Activated naive CD8-positive, alpha-beta T cell (primary cell): ENCODE results near the gene MRPS6.
A peak's percentile ranks its signal among the peaks of the same experiment; 100 is the strongest.

ENCODE experiments used
- H3K27ac Mint-ChIP-seq: one replicate; pipeline ENCODE4 v1.8.0; 2021; ENCODE audit warnings: mixed read lengths
- H3K27me3 Mint-ChIP-seq: one replicate; pipeline ENCODE4 v1.8.0; 2021; ENCODE audit warnings: mixed read lengths
- H3K36me3 Mint-ChIP-seq: one replicate; pipeline ENCODE4 v1.8.0; 2021; ENCODE audit warnings: mixed read lengths
- H3K4me1 Mint-ChIP-seq: one replicate; pipeline ENCODE4 v1.8.0; 2021; ENCODE audit warnings: low read depth, mixed read lengths
- H3K4me3 Mint-ChIP-seq: one replicate; pipeline ENCODE4 v1.8.0; 2021; ENCODE audit warnings: mild to moderate bottlenecking, mixed read lengths
- H3K9me3 Mint-ChIP-seq: one replicate; pipeline ENCODE4 v1.8.0; 2021; ENCODE audit warnings: low read depth, mixed read lengths

The MRPS6 gene

GRCh38 chr21:34105947-34106541 lies 32.7 kb downstream of the MRPS6 start:
- Mint-ChIP-seq H3K4me1 (peaks cover 78% of the 10 kb centered on the region), H3K9me3 (no peaks in the 10 kb centered on the region), H3K27me3 (no peaks in the 10 kb centered on the region), H3K4me3 (no peak overlapping the region), H3K27ac (peak overlapping the region; percentile 41), H3K36me3 (peaks cover 28% of the 10 kb centered on the region)

GRCh38 chr21:34107606-34108005 lies 34.2 kb downstream of the MRPS6 start:
- Mint-ChIP-seq H3K27me3 (no peaks in the 10 kb centered on the region), H3K4me1 (peaks cover 77% of the 10 kb centered on the region), H3K9me3 (no peaks in the 10 kb centered on the region), H3K4me3 (no peak overlapping the region), H3K36me3 (peaks cover 28% of the 10 kb centered on the region), H3K27ac (no peak overlapping the region)

- Mint-ChIP-seq H3K36me3 (peaks cover 29% of the 10 kb centered on the region), H3K27me3 (no peaks in the 10 kb centered on the region), H3K4me1 (peaks cover 76% of the 10 kb centered on the region), H3K9me3 (no peaks in the 10 kb centered on the region), H3K27ac (peak overlapping the region; percentile 34), H3K4me3 (no peak overlapping the region)
These were observed 35.7 kb downstream of the MRPS6 start for GRCh38 chr21:34109075-34109474.

- H3K9me3 Mint-ChIP-seq: no peaks in the 10 kb centered on the region
- H3K36me3 Mint-ChIP-seq: peaks cover 26% of the 10 kb centered on the region
- H3K27ac Mint-ChIP-seq: no peak overlapping the region
- H3K4me1 Mint-ChIP-seq: peaks cover 74% of the 10 kb centered on the region
- no peak overlapping the region for H3K4me3 Mint-ChIP-seq
- H3K27me3 Mint-ChIP-seq: no peaks in the 10 kb centered on the region
These were observed 37.3 kb downstream of the MRPS6 start for GRCh38 chr21:34110594-34111202.

- Mint-ChIP-seq H3K4me3 (no peak overlapping the region), H3K9me3 (no peaks in the 10 kb centered on the region), H3K4me1 (peaks cover 66% of the 10 kb centered on the region), H3K27ac (no peak overlapping the region), H3K36me3 (peaks cover 19% of the 10 kb centered on the region), H3K27me3 (no peaks in the 10 kb centered on the region)
These were observed 39.1 kb downstream of the MRPS6 start for GRCh38 chr21:34112316-34113033.

GRCh38 chr21:34113842-34114241 lies 40.5 kb downstream of the MRPS6 start:
- no peak overlapping the region for H3K4me3 Mint-ChIP-seq
- no peak overlapping the region for H3K27ac Mint-ChIP-seq
- no peaks in the 10 kb centered on the region for H3K27me3 Mint-ChIP-seq
- peaks cover 19% of the 10 kb centered on the region for H3K36me3 Mint-ChIP-seq
- H3K9me3 Mint-ChIP-seq: no peaks in the 10 kb centered on the region
- H3K4me1 Mint-ChIP-seq: peaks cover 59% of the 10 kb centered on the region

- peaks cover 19% of the 10 kb centered on the region for H3K36me3 Mint-ChIP-seq
- no peak overlapping the region for H3K4me3 Mint-ChIP-seq
- H3K27me3 Mint-ChIP-seq: no peaks in the 10 kb centered on the region
- H3K9me3 Mint-ChIP-seq: no peaks in the 10 kb centered on the region
- peaks cover 57% of the 10 kb centered on the region for H3K4me1 Mint-ChIP-seq
- H3K27ac Mint-ChIP-seq: no peak overlapping the region
These were observed 41.8 kb downstream of the MRPS6 start for GRCh38 chr21:34115160-34115559.

GRCh38 chr21:34116569-34116968 lies 43.2 kb downstream of the MRPS6 start:
- H3K4me3 Mint-ChIP-seq: no peak overlapping the region

GRCh38 chr21:34120867-34121266 lies 47.5 kb downstream of the MRPS6 start:
- no peaks in the 10 kb centered on the region for H3K9me3 Mint-ChIP-seq
- peaks cover 55% of the 10 kb centered on the region for H3K4me1 Mint-ChIP-seq
- no peaks in the 10 kb centered on the region for H3K27me3 Mint-ChIP-seq
- H3K36me3 Mint-ChIP-seq: peaks cover 16% of the 10 kb centered on the region
- H3K27ac Mint-ChIP-seq: no peak overlapping the region
- H3K4me3 Mint-ChIP-seq: no peak overlapping the region

More at GRCh38 chr21:34116569-34116968, 43.2 kb downstream of the MRPS6 start:
- peaks cover 20% of the 10 kb centered on the region for H3K36me3 Mint-ChIP-seq
- H3K9me3 Mint-ChIP-seq: no peaks in the 10 kb centered on the region
- no peak overlapping the region for H3K27ac Mint-ChIP-seq
- no peaks in the 10 kb centered on the region for H3K27me3 Mint-ChIP-seq
- H3K4me1 Mint-ChIP-seq: peaks cover 54% of the 10 kb centered on the region

GRCh38 chr21:34122047-34122446 lies 48.7 kb downstream of the MRPS6 start:
- no peaks in the 10 kb centered on the region for H3K9me3 Mint-ChIP-seq
- no peak overlapping the region for H3K4me3 Mint-ChIP-seq
- H3K36me3 Mint-ChIP-seq: peaks cover 16% of the 10 kb centered on the region
- H3K27ac Mint-ChIP-seq: no peak overlapping the region
- no peaks in the 10 kb centered on the region for H3K27me3 Mint-ChIP-seq
- H3K4me1 Mint-ChIP-seq: peaks cover 61% of the 10 kb centered on the region

- peaks cover 12% of the 10 kb centered on the region for H3K36me3 Mint-ChIP-seq
- no peaks in the 10 kb centered on the region for H3K9me3 Mint-ChIP-seq
- H3K27ac Mint-ChIP-seq: peak overlapping the region; percentile 51
- peaks cover 73% of the 10 kb centered on the region for H3K4me1 Mint-ChIP-seq
- no peak overlapping the region for H3K4me3 Mint-ChIP-seq
- H3K27me3 Mint-ChIP-seq: no peaks in the 10 kb centered on the region
These were observed 50.2 kb downstream of the MRPS6 start for GRCh38 chr21:34123609-34124008.

GRCh38 chr21:34126269-34126668 lies 52.9 kb downstream of the MRPS6 start:
- H3K27ac Mint-ChIP-seq: peak overlapping the region; percentile 85
- peaks cover 17% of the 10 kb centered on the region for H3K36me3 Mint-ChIP-seq
- no peak overlapping the region for H3K4me3 Mint-ChIP-seq
- H3K4me1 Mint-ChIP-seq: peaks cover 90% of the 10 kb centered on the region
- no peaks in the 10 kb centered on the region for H3K27me3 Mint-ChIP-seq
- no peaks in the 10 kb centered on the region for H3K9me3 Mint-ChIP-seq

GRCh38 chr21:34126691-34127090 lies 53.3 kb downstream of the MRPS6 start:
- Mint-ChIP-seq H3K4me3 (no peak overlapping the region), H3K27me3 (no peaks in the 10 kb centered on the region), H3K9me3 (no peaks in the 10 kb centered on the region), H3K4me1 (peaks cover 90% of the 10 kb centered on the region), H3K27ac (peak overlapping the region; percentile 85), H3K36me3 (peaks cover 13% of the 10 kb centered on the region)

- Mint-ChIP-seq H3K27me3 (no peaks in the 10 kb centered on the region), H3K27ac (peak overlapping the region; percentile 85), H3K4me3 (no peak overlapping the region), H3K4me1 (peaks cover 96% of the 10 kb centered on the region), H3K36me3 (peaks cover 17% of the 10 kb centered on the region), H3K9me3 (no peaks in the 10 kb centered on the region)
These were observed 54.7 kb downstream of the MRPS6 start for GRCh38 chr21:34128124-34128523.

- Mint-ChIP-seq H3K36me3 (peaks cover 21% of the 10 kb centered on the region), H3K4me3 (peak overlapping the region; percentile 78), H3K9me3 (no peaks in the 10 kb centered on the region), H3K27me3 (no peaks in the 10 kb centered on the region), H3K4me1 (peaks cover 96% of the 10 kb centered on the region), H3K27ac (peak overlapping the region; percentile 94)
These were observed 55.3 kb downstream of the MRPS6 start for GRCh38 chr21:34128674-34129038.
